Measurements from ENCODE around the gene JADE3. TPM values are rescaled to one million over a fixed set of nuclear protein-coding genes. Genes with fewer than 3 reads are reported as not detected.

Gene JADE3
- total and polyA plus RNA-seq, 4 donors: 2.3 to 6.1 (median 4.1) TPM

DNA sequence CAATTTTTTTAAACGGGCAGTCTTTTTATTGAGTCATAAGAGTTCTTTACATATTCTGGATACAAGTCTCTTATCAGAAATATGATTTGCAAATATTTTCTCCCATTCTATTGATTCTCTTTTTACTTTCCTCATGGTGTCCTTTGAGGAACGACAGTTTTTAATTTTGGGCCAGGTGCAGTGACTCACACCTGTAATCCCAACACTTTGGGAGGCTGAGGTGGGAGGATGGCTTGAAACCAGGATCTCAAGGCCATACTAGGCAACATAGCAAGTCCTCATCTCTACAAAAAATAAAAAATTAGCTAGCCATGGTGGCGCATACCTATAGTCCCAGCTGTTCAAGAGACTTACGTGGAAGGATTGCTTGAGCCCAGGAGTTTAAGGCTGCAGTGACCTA is 99.9 kb downstream of the JADE3 start:
- 90 to 97% methylated on average over 4 of the region's 4 CpGs for WGBS, 2 donors
- H3K9me3 ChIP-seq (ENCODE audit: control insufficient read depth, low read length): no peaks in the 10 kb centered on the region
- intact Hi-C loops (cut with DNase I): no loop called here
- no peak overlapping the region for H3K27ac ChIP-seq (ENCODE audit: low read depth in 1 of 2, low read length in 2 of 2)
- no peak overlapping the region for H3K4me3 ChIP-seq (ENCODE audit: low read length in 2 of 2)
- no peaks in the 10 kb centered on the region for H3K36me3 ChIP-seq (ENCODE audit: control insufficient read depth in 1 of 2, insufficient read depth in 2 of 2, low read length in 1 of 2)
- ATAC-seq (ENCODE audit: low FRiP score): no peak
- DNase-seq: no peak
- no peaks in the 10 kb centered on the region for H3K4me1 ChIP-seq (ENCODE audit: control insufficient read depth in 1 of 2, insufficient read depth in 2 of 2, low read length in 2 of 2)
- H3K27me3 ChIP-seq (ENCODE audit: control insufficient read depth in 1 of 2, insufficient read depth in 2 of 2, low read length in 1 of 2): no peaks in the 10 kb centered on the region

DNA sequence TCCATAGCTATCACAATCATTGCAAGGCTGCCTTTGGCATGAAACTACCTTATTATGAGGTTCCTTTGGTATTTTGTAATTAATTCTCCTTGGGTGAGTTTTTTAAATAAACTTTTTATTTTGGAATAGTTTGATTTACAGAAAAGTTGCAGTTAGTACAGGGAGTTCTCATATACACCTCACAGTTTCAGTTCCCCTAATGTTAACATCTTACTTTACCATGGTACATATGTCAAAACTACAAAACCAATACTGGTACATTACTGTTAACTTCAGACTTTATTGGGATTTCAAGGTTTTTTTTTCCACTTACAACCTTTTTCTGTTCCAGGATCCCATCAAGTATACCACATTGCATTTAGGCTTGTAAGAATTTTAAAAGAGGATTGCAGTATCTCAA is 114.0 kb downstream of the JADE3 start:
- Histone ChIP-seq H3K4me1 (ENCODE audit: control insufficient read depth in 1 of 2, insufficient read depth in 2 of 2, low read length in 2 of 2) (no peaks in the 10 kb centered on the region), H3K9me3 (ENCODE audit: control insufficient read depth, low read length) (no peaks in the 10 kb centered on the region), H3K27me3 (ENCODE audit: control insufficient read depth in 1 of 2, insufficient read depth in 2 of 2, low read length in 1 of 2) (no peaks in the 10 kb centered on the region), H3K4me3 (ENCODE audit: low read length in 2 of 2) (no peak overlapping the region), H3K27ac (ENCODE audit: low read depth in 1 of 2, low read length in 2 of 2) (no peak overlapping the region), H3K36me3 (ENCODE audit: control insufficient read depth in 1 of 2, insufficient read depth in 2 of 2, low read length in 1 of 2) (no peaks in the 10 kb centered on the region)
- ATAC-seq (ENCODE audit: low FRiP score) (no peak), DNase-seq (no peak)
- intact Hi-C loops (cut with DNase I): no loop called here

DNA sequence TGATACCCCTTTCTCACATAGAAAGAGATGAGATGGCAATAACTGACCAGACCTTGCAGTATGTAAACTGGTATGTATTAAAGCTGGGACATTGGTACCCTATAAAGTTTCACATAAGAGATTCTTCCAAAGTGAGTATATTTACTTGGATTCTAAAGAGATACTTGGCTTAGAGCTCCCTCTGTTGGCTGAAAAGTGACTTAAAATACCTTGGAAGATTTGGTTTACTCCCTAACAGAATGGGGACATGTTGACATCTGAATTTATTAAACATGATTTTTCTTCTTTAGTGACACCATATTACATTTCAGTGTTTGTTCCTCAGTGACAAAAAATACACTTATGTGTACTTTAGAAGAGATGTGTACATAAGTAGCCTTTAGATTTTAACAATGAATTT is 118.1 kb downstream of the JADE3 start:
- no peaks in the 10 kb centered on the region for H3K9me3 ChIP-seq (ENCODE audit: control insufficient read depth, low read length)
- DNase-seq (no peak), ATAC-seq (ENCODE audit: low FRiP score) (no peak)
- H3K27me3 ChIP-seq (ENCODE audit: control insufficient read depth in 1 of 2, insufficient read depth in 2 of 2, low read length in 1 of 2): no peaks in the 10 kb centered on the region
- H3K4me1 ChIP-seq (ENCODE audit: control insufficient read depth in 1 of 2, insufficient read depth in 2 of 2, low read length in 2 of 2): no peaks in the 10 kb centered on the region
- no peak overlapping the region for H3K4me3 ChIP-seq (ENCODE audit: low read length in 2 of 2)
- H3K36me3 ChIP-seq (ENCODE audit: control insufficient read depth in 1 of 2, insufficient read depth in 2 of 2, low read length in 1 of 2): no peaks in the 10 kb centered on the region
- intact Hi-C loops (cut with DNase I): loop anchor here (5.0 to 10.0 kb wide), 3 partner anchors 128 to 276 kb away; partner anchors contain the start of gene SLC9A7 (in 2 of the 2)
- no peak overlapping the region for H3K27ac ChIP-seq (ENCODE audit: low read depth in 1 of 2, low read length in 2 of 2)

DNA sequence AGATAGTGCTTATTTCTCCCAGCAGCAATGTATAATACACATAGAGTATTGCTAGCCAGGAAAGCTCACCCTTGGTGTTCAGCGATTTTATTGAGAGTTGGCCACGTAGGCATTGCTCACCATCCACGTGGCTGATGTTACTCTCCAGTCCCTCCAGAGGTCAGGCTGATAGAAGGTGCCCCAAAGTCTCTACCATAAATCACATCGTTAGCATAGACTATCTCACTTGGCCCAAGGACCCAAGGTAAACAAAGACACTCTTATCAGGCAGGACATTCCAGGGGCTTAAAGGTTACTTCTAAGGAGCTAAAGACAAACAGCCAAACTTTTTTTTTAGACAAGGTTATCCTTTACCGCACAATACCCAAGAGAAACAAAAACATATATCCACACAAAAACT is 135.8 kb downstream of the JADE3 start:
- Histone ChIP-seq H3K36me3 (ENCODE audit: control insufficient read depth in 1 of 2, insufficient read depth in 2 of 2, low read length in 1 of 2) (no peaks in the 10 kb centered on the region), H3K4me3 (ENCODE audit: low read length in 2 of 2) (no peak overlapping the region), H3K27me3 (ENCODE audit: control insufficient read depth in 1 of 2, insufficient read depth in 2 of 2, low read length in 1 of 2) (no peaks in the 10 kb centered on the region), H3K27ac (ENCODE audit: low read depth in 1 of 2, low read length in 2 of 2) (no peak overlapping the region), H3K9me3 (ENCODE audit: control insufficient read depth, low read length) (no peaks in the 10 kb centered on the region), H3K4me1 (ENCODE audit: control insufficient read depth in 1 of 2, insufficient read depth in 2 of 2, low read length in 2 of 2) (no peaks in the 10 kb centered on the region)
- 59% methylated on average over 5 of the region's 5 CpGs for WGBS, 2 donors
- intact Hi-C loops (cut with DNase I): no loop called here
- ATAC-seq (ENCODE audit: low FRiP score) (no peak), DNase-seq (no peak)

DNA sequence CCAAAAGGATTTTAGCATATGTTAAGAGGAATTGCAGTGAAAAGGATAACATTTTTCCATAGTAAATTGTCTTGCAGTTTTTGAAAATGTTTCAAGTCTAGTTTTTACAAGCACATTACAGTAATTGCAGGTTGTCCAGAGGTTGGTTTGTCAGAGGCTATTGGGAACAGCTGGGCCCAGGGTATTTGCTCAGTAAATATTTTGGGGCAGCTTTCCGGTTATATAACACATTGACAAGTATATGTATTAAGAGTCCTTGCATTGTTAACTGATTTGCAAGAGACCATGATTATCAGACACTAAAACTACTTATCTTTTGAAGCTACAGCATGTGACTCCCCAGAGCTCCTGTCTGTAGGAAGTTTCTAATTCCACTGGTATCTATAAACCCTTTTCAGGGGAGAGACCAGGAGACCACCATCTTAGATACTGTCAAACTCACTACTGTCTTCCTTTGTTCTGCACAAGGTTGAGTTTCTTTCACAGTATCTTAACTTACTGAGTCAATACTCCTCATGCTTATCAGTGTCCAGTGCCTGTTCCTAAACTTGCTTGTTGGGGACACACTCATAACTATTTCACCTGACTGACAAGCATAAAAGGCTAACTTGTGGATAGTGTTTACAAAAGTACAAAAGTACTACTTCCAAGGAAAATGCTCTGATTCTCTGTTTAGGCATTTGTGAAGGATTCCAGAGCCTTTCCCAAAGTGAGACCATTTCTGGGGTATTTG is 147.1 kb downstream of the JADE3 start:
- intact Hi-C loops (cut with DNase I): no loop called here
- Histone ChIP-seq H3K27me3 (ENCODE audit: control insufficient read depth in 1 of 2, insufficient read depth in 2 of 2, low read length in 1 of 2) (no peaks in the 10 kb centered on the region), H3K9me3 (ENCODE audit: control insufficient read depth, low read length) (no peaks in the 10 kb centered on the region), H3K4me1 (ENCODE audit: control insufficient read depth in 1 of 2, insufficient read depth in 2 of 2, low read length in 2 of 2) (no peaks in the 10 kb centered on the region), H3K27ac (ENCODE audit: low read depth in 1 of 2, low read length in 2 of 2) (no peak overlapping the region), H3K36me3 (ENCODE audit: control insufficient read depth in 1 of 2, insufficient read depth in 2 of 2, low read length in 1 of 2) (no peaks in the 10 kb centered on the region), H3K4me3 (ENCODE audit: low read length in 2 of 2) (no peak overlapping the region)
- DNase-seq (no peak), ATAC-seq (ENCODE audit: low FRiP score) (no peak)
- 78 to 91% methylated on average over 1 of the region's 1 CpG for WGBS, 2 donors

DNA sequence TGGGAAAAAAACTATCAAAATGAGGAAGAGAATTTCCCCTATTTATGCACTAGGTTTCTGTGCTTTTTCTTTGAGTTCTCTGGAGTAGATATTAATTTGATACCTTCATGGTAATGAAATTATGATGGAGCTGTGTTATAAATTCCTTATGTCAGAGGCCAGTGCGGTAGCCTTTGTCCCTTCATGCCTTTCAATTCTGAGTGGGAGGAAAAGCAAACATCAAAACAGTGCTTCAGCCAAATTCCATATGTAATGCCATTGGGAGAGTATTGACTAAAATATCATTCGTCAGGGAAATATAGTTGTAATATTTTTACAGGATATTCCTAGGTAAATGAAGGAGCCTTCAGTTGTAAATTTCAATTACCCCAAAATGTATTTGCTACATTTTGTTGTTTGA is 148.5 kb downstream of the JADE3 start:
- H3K4me3 ChIP-seq (ENCODE audit: low read length in 2 of 2): no peak overlapping the region
- no peaks in the 10 kb centered on the region for H3K36me3 ChIP-seq (ENCODE audit: control insufficient read depth in 1 of 2, insufficient read depth in 2 of 2, low read length in 1 of 2)
- DNase-seq: no peak
- H3K4me1 ChIP-seq (ENCODE audit: control insufficient read depth in 1 of 2, insufficient read depth in 2 of 2, low read length in 2 of 2): no peaks in the 10 kb centered on the region
- no peak for ATAC-seq (ENCODE audit: low FRiP score)
- WGBS, 2 donors: 61 to 79% methylated on average over 2 of the region's 2 CpGs
- no peaks in the 10 kb centered on the region for H3K27me3 ChIP-seq (ENCODE audit: control insufficient read depth in 1 of 2, insufficient read depth in 2 of 2, low read length in 1 of 2)
- H3K27ac ChIP-seq (ENCODE audit: low read depth in 1 of 2, low read length in 2 of 2): no peak overlapping the region
- intact Hi-C loops (cut with DNase I): no loop called here
- H3K9me3 ChIP-seq (ENCODE audit: control insufficient read depth, low read length): no peaks in the 10 kb centered on the region

DNA sequence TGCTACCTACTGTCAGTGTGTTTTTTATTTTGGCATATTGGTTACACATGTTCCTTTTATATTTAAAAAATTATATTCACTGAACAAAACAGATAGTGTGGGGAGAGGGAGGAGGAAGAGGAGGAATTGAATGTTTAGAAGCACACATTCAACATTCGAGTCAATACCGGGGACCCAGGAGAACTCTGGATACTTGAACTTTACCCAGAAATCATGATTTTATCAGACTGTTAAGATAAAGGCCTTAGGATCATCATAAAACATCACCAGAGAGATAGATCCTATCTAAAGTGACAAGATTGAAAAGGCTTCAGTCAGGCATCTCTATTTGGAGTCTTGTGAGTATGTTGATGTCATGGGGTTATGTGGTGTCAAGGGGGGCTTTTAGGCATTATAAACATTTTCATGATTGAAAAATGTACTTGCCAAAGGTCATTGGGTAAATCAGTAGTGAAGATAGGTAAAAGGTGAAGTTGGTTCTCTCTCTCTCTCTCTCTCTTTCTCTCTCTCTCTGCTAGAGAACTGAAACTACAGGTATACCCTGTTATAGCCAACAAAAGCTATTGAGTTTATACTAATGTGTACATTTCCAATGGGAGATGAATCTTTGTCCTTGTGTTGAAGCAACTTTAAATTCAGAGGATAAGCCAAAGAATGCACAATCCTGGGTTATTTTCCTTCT is 149.2 kb downstream of the JADE3 start:
- intact Hi-C loops (cut with DNase I): no loop called here
- no peak for ATAC-seq (ENCODE audit: low FRiP score)

DNA sequence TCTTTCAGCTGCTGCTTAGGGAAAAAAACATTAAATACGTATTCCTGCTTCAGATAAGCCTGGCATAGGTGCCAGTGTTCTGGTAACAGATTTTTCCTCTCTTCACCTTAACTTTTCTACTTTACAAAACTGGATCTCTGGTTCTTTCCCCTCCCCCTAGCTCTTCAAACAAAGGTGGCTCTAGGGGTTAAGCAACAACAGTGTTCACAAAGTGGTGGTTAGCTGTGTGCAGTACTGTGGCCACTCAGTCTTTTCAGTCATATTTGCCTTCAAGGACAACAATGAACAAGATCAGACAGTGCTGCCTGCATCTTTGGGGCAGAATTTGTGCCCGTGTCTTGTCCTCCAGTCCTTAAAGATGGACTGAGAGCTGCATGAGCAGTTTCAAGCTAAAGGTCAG is 151.0 kb downstream of the JADE3 start:
- no peak for DNase-seq
- Histone ChIP-seq H3K27me3 (ENCODE audit: control insufficient read depth in 1 of 2, insufficient read depth in 2 of 2, low read length in 1 of 2) (no peaks in the 10 kb centered on the region), H3K36me3 (ENCODE audit: control insufficient read depth in 1 of 2, insufficient read depth in 2 of 2, low read length in 1 of 2) (no peaks in the 10 kb centered on the region), H3K4me3 (ENCODE audit: low read length in 2 of 2) (no peak overlapping the region), H3K27ac (ENCODE audit: low read depth in 1 of 2, low read length in 2 of 2) (no peak overlapping the region), H3K9me3 (ENCODE audit: control insufficient read depth, low read length) (no peaks in the 10 kb centered on the region), H3K4me1 (ENCODE audit: control insufficient read depth in 1 of 2, insufficient read depth in 2 of 2, low read length in 2 of 2) (no peaks in the 10 kb centered on the region)
- intact Hi-C loops (cut with DNase I): no loop called here
- no peak for ATAC-seq (ENCODE audit: low FRiP score)
- WGBS, 2 donors: 75 to 93% methylated on average over 2 of the region's 2 CpGs

More for the DNA sequence above, 149.2 kb downstream of the JADE3 start:
- no peak for DNase-seq
- no peaks in the 10 kb centered on the region for H3K9me3 ChIP-seq (ENCODE audit: control insufficient read depth, low read length)
- no peaks in the 10 kb centered on the region for H3K36me3 ChIP-seq (ENCODE audit: control insufficient read depth in 1 of 2, insufficient read depth in 2 of 2, low read length in 1 of 2)
- WGBS, 2 donors: 78 to 90% methylated on average over 2 of the region's 2 CpGs
- H3K4me3 ChIP-seq (ENCODE audit: low read length in 2 of 2): no peak overlapping the region
- H3K27ac ChIP-seq (ENCODE audit: low read depth in 1 of 2, low read length in 2 of 2): no peak overlapping the region
- no peaks in the 10 kb centered on the region for H3K27me3 ChIP-seq (ENCODE audit: control insufficient read depth in 1 of 2, insufficient read depth in 2 of 2, low read length in 1 of 2)
- H3K4me1 ChIP-seq (ENCODE audit: control insufficient read depth in 1 of 2, insufficient read depth in 2 of 2, low read length in 2 of 2): no peaks in the 10 kb centered on the region

DNA sequence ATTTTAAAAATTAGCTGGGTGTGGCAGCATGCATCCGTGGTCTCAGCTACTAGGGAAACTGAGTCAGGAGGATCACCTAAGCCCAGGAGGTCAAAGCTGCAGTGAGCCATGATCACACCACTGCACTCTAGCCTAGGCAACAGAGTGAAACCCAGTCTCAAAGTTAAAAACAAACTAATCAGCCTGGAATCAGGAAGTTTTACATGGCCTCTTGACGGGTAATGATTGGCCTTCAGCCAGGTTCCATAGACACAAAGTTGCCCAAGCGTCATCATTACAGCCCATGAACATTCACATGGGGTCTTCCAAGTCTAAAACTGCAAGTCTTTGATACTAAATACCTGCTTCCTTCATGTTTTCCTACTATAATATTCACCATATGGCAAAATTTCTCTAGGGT is 156.0 kb downstream of the JADE3 start:
- Histone ChIP-seq H3K27me3 (ENCODE audit: control insufficient read depth in 1 of 2, insufficient read depth in 2 of 2, low read length in 1 of 2) (no peaks in the 10 kb centered on the region), H3K9me3 (ENCODE audit: control insufficient read depth, low read length) (no peaks in the 10 kb centered on the region), H3K36me3 (ENCODE audit: control insufficient read depth in 1 of 2, insufficient read depth in 2 of 2, low read length in 1 of 2) (no peaks in the 10 kb centered on the region), H3K4me3 (ENCODE audit: low read length in 2 of 2) (no peak overlapping the region), H3K4me1 (ENCODE audit: control insufficient read depth in 1 of 2, insufficient read depth in 2 of 2, low read length in 2 of 2) (no peaks in the 10 kb centered on the region), H3K27ac (ENCODE audit: low read depth in 1 of 2, low read length in 2 of 2) (no peak overlapping the region)
- 67 to 81% methylated on average over 3 of the region's 3 CpGs for WGBS, 2 donors
- DNase-seq: no peak
- no peak for ATAC-seq (ENCODE audit: low FRiP score)
- intact Hi-C loops (cut with DNase I): no loop called here

All from aorta (tissue), 5 donors.